ENCODE measurements around the gene RBP4.
A peak's percentile ranks its signal among the peaks of the same experiment; 100 is the strongest.

Gene RBP4

GRCh38 chr10:93612311-93612710 lies 11.3 kb upstream of the RBP4 start, which contains the start of gene PDE6C:
PDE6C (plus strand) TSS chr10:93612537; CDS start chr10:93612726, 189 bp downstream.
- H3K27ac ChIP-seq (ENCODE audit: low read length): no peak within 1 kb of the TSS
- H3K36me3 ChIP-seq (ENCODE audit: insufficient read depth, low read depth, low read length): no peaks in the 10 kb centered on the region
- H3K4me3 ChIP-seq (ENCODE audit: low read length): no peak within 1 kb of the TSS
- H3K9ac ChIP-seq (ENCODE audit: low read depth, low read length): no peak within 1 kb of the TSS
- H3K27me3 ChIP-seq (ENCODE audit: insufficient read depth, low read length): no peaks in the 10 kb centered on the region; the same call in 1 of the 2 replicates
- 0 out of 2 replicates have a peak, but pooled peaks cover 2% of the 10 kb centered on the region for H3K4me1 ChIP-seq (ENCODE audit: insufficient read depth, low read length)
- H3K9me3 ChIP-seq (ENCODE audit: insufficient read depth, low read depth, low read length): no peaks in the 10 kb centered on the region

- Histone ChIP-seq H3K4me3 (ENCODE audit: low read length) (no peak overlapping the region), H3K27ac (ENCODE audit: low read length) (no peak overlapping the region), H3K27me3 (ENCODE audit: insufficient read depth, low read length) (peaks cover 14% of the 10 kb centered on the region), H3K36me3 (ENCODE audit: insufficient read depth, low read depth, low read length) (no peaks in the 10 kb centered on the region), H3K4me1 (ENCODE audit: insufficient read depth, low read length) (no peaks in the 10 kb centered on the region), H3K9me3 (ENCODE audit: insufficient read depth, low read depth, low read length) (no peaks in the 10 kb centered on the region), H3K9ac (ENCODE audit: low read depth, low read length) (no peak overlapping the region)
Observed at GRCh38 chr10:93608421-93608820, 7.4 kb upstream of the RBP4 start.

GRCh38 chr10:93604146-93604545 lies 3.1 kb upstream of the RBP4 start:
- Histone ChIP-seq H3K4me3 (ENCODE audit: low read length) (no peak overlapping the region), H3K9ac (ENCODE audit: low read depth, low read length) (no peak overlapping the region), H3K36me3 (ENCODE audit: insufficient read depth, low read depth, low read length) (no peaks in the 10 kb centered on the region), H3K9me3 (ENCODE audit: insufficient read depth, low read depth, low read length) (no peaks in the 10 kb centered on the region), H3K27me3 (ENCODE audit: insufficient read depth, low read length) (peaks cover 57% of the 10 kb centered on the region), H3K4me1 (ENCODE audit: insufficient read depth, low read length) (0 out of 2 replicates have a peak, but pooled peaks cover 6% of the 10 kb centered on the region), H3K27ac (ENCODE audit: low read length) (no peak overlapping the region)

- Histone ChIP-seq H3K4me3 (ENCODE audit: low read length) (no peak overlapping the region), H3K36me3 (ENCODE audit: insufficient read depth, low read depth, low read length) (no peaks in the 10 kb centered on the region), H3K27me3 (ENCODE audit: insufficient read depth, low read length) (peaks cover 65% of the 10 kb centered on the region)
Observed at GRCh38 chr10:93603023-93603422, 2.0 kb upstream of the RBP4 start.

GRCh38 chr10:93601774-93602162 lies 733 bp upstream of the RBP4 start:
- H3K36me3 ChIP-seq (ENCODE audit: insufficient read depth, low read depth, low read length): no peaks in the 10 kb centered on the region
- H3K4me3 ChIP-seq (ENCODE audit: low read length): peak overlapping the region; percentile 58
- peaks cover 71% of the 10 kb centered on the region for H3K27me3 ChIP-seq (ENCODE audit: insufficient read depth, low read length)
- 0 out of 2 replicates have a peak, but pooled peaks cover 6% of the 10 kb centered on the region for H3K4me1 ChIP-seq (ENCODE audit: insufficient read depth, low read length)
- no peak overlapping the region for H3K9ac ChIP-seq (ENCODE audit: low read depth, low read length)
- no peak overlapping the region for H3K27ac ChIP-seq (ENCODE audit: low read length)
- H3K9me3 ChIP-seq (ENCODE audit: insufficient read depth, low read depth, low read length): no peaks in the 10 kb centered on the region

More at GRCh38 chr10:93603023-93603422, 2.0 kb upstream of the RBP4 start:
- H3K27ac ChIP-seq (ENCODE audit: low read length): no peak overlapping the region
- H3K9ac ChIP-seq (ENCODE audit: low read depth, low read length): no peak overlapping the region
- H3K4me1 ChIP-seq (ENCODE audit: insufficient read depth, low read length): 0 out of 2 replicates have a peak, but pooled peaks cover 6% of the 10 kb centered on the region
- no peaks in the 10 kb centered on the region for H3K9me3 ChIP-seq (ENCODE audit: insufficient read depth, low read depth, low read length)

- Histone ChIP-seq H3K4me3 (ENCODE audit: low read length) (peak overlapping the region; percentile 58; the same call in 1 of the 2 replicates), H3K9me3 (ENCODE audit: insufficient read depth, low read depth, low read length) (no peaks in the 10 kb centered on the region), H3K36me3 (ENCODE audit: insufficient read depth, low read depth, low read length) (no peaks in the 10 kb centered on the region), H3K9ac (ENCODE audit: low read depth, low read length) (no peak overlapping the region), H3K27ac (ENCODE audit: low read length) (no peak overlapping the region), H3K27me3 (ENCODE audit: insufficient read depth, low read length) (peaks cover 71% of the 10 kb centered on the region), H3K4me1 (ENCODE audit: insufficient read depth, low read length) (0 out of 2 replicates have a peak, but pooled peaks cover 6% of the 10 kb centered on the region)
Observed at GRCh38 chr10:93600446-93601145, 439 bp downstream of the RBP4 start.

GRCh38 chr10:93599778-93600177 lies 1.3 kb downstream of the RBP4 start:
- no peaks in the 10 kb centered on the region for H3K36me3 ChIP-seq (ENCODE audit: insufficient read depth, low read depth, low read length)
- H3K9me3 ChIP-seq (ENCODE audit: insufficient read depth, low read depth, low read length): no peaks in the 10 kb centered on the region
- H3K4me3 ChIP-seq (ENCODE audit: low read length): no peak overlapping the region

GRCh38 chr10:93599335-93599734 lies 1.7 kb downstream of the RBP4 start:
- H3K9ac ChIP-seq (ENCODE audit: low read depth, low read length): no peak overlapping the region
- 0 out of 2 replicates have a peak, but pooled peaks cover 6% of the 10 kb centered on the region for H3K4me1 ChIP-seq (ENCODE audit: insufficient read depth, low read length)
- H3K36me3 ChIP-seq (ENCODE audit: insufficient read depth, low read depth, low read length): no peaks in the 10 kb centered on the region
- no peak overlapping the region for H3K4me3 ChIP-seq (ENCODE audit: low read length)
- H3K27ac ChIP-seq (ENCODE audit: low read length): no peak overlapping the region
- no peaks in the 10 kb centered on the region for H3K9me3 ChIP-seq (ENCODE audit: insufficient read depth, low read depth, low read length)
- H3K27me3 ChIP-seq (ENCODE audit: insufficient read depth, low read length): peaks cover 66% of the 10 kb centered on the region

More at GRCh38 chr10:93599778-93600177, 1.3 kb downstream of the RBP4 start:
- Histone ChIP-seq H3K27me3 (ENCODE audit: insufficient read depth, low read length) (peaks cover 71% of the 10 kb centered on the region), H3K9ac (ENCODE audit: low read depth, low read length) (no peak overlapping the region), H3K27ac (ENCODE audit: low read length) (no peak overlapping the region), H3K4me1 (ENCODE audit: insufficient read depth, low read length) (0 out of 2 replicates have a peak, but pooled peaks cover 6% of the 10 kb centered on the region)

- Histone ChIP-seq H3K27me3 (ENCODE audit: insufficient read depth, low read length) (peaks cover 55% of the 10 kb centered on the region), H3K4me1 (ENCODE audit: insufficient read depth, low read length) (0 out of 2 replicates have a peak, but pooled peaks cover 6% of the 10 kb centered on the region), H3K9ac (ENCODE audit: low read depth, low read length) (no peak overlapping the region), H3K36me3 (ENCODE audit: insufficient read depth, low read depth, low read length) (no peaks in the 10 kb centered on the region), H3K9me3 (ENCODE audit: insufficient read depth, low read depth, low read length) (no peaks in the 10 kb centered on the region), H3K27ac (ENCODE audit: low read length) (no peak overlapping the region), H3K4me3 (ENCODE audit: low read length) (no peak overlapping the region)
Observed at GRCh38 chr10:93598157-93598556, 2.9 kb downstream of the RBP4 start.

- Histone ChIP-seq H3K27me3 (ENCODE audit: insufficient read depth, low read length) (peaks cover 44% of the 10 kb centered on the region), H3K9ac (ENCODE audit: low read depth, low read length) (no peak overlapping the region), H3K36me3 (ENCODE audit: insufficient read depth, low read depth, low read length) (no peaks in the 10 kb centered on the region), H3K4me3 (ENCODE audit: low read length) (no peak overlapping the region), H3K4me1 (ENCODE audit: insufficient read depth, low read length) (peaks cover 10% of the 10 kb centered on the region; the same call in 1 of the 2 replicates), H3K27ac (ENCODE audit: low read length) (no peak overlapping the region), H3K9me3 (ENCODE audit: insufficient read depth, low read depth, low read length) (no peaks in the 10 kb centered on the region)
Observed at GRCh38 chr10:93597075-93597599, 3.9 kb downstream of the RBP4 start.

GRCh38 chr10:93596539-93596938 lies 4.5 kb downstream of the RBP4 start:
- H3K9me3 ChIP-seq (ENCODE audit: insufficient read depth, low read depth, low read length): no peaks in the 10 kb centered on the region
- no peak overlapping the region for H3K27ac ChIP-seq (ENCODE audit: low read length)
- no peak overlapping the region for H3K4me3 ChIP-seq (ENCODE audit: low read length)
- no peaks in the 10 kb centered on the region for H3K36me3 ChIP-seq (ENCODE audit: insufficient read depth, low read depth, low read length)
- H3K4me1 ChIP-seq (ENCODE audit: insufficient read depth, low read length): peaks cover 6% of the 10 kb centered on the region; the same call in 1 of the 2 replicates
- H3K9ac ChIP-seq (ENCODE audit: low read depth, low read length): no peak overlapping the region
- H3K27me3 ChIP-seq (ENCODE audit: insufficient read depth, low read length): peaks cover 38% of the 10 kb centered on the region

Data from iPS-20b (cell line).